ENCODE data around the gene FBXO15.

The FBXO15 gene

GRCh38 chr18:74115046-74115445 is 32.6 kb downstream of the FBXO15 start:
- DNase-seq (ENCODE audit: low spot score) (no peak), FAIRE-seq (no peak)

DNA sequence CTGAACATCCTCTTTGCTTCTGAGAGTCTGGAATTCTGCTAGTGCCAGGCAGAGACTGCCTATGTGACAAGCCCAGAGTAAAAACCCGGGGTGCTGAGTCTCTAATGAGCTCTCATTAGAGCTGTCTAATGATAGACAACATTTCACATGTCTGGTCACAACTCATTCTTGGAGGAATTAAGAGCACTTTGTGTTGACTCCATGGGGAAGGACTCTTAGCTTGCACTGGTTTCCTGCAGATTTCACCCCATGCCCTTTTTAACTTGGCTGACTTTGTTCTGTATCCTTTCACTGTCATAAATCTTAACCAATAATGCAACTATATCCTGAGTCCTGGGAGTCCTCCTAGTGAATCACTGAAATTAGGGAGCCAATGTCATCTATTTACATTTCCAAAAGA is 33.5 kb downstream of the FBXO15 start:
- no peak for FAIRE-seq
- DNase-seq (ENCODE audit: low spot score), result no peak

DNA sequence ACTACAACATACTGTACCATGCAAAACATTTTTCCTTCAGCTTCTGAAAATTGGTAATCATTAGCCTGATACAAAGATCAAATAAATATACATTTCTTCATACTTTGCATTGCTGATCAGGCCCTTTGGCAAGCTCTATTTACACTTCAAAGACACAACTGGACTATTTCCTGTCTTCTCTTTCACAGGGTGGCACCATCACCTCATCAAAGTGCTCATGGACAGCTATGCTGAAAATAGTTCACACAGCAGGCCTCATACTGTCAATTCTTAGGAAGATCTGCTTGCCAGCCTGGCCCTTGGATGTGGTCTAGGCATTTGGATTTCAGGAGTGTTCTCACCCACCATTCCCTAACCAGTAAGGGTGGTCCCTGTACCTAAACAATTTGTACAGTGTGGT is 33.9 kb downstream of the FBXO15 start:
- FAIRE-seq (no peak), DNase-seq (ENCODE audit: low spot score) (no peak)

GRCh38 chr18:74110976-74111375 is 36.7 kb downstream of the FBXO15 start:
- DNase-seq (ENCODE audit: low spot score) (no peak), FAIRE-seq (no peak)

- FAIRE-seq, result no peak
- DNase-seq (ENCODE audit: low spot score), result no peak
Measured at GRCh38 chr18:74110149-74110548, 37.5 kb downstream of the FBXO15 start.

DNA sequence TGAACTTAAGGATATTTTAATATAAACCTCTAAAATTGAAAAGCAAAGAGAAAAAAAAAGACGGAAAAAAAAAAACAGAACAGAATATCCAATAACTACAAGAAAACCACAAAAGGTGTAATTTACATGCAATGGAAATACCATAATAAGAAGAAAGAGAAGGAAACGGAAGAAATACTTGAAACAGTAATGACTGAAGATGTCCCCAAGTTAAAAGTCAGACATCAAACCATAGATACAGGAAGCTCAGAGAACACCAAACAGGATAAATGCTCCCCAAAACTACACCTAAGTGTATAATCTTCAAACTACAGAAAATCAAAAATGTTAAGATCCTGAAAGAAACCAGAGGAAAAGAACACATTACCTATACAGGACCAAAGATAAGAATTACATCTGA is 39.2 kb downstream of the FBXO15 start:
- no peak for FAIRE-seq
- no peak for DNase-seq (ENCODE audit: low spot score)

- DNase-seq (ENCODE audit: low spot score), result no peak
- no peak for FAIRE-seq
Measured at GRCh38 chr18:74097803-74098202, 49.8 kb downstream of the FBXO15 start.

GRCh38 chr18:74092922-74093321 is 54.7 kb downstream of the FBXO15 start:
- FAIRE-seq, result no peak

DNA sequence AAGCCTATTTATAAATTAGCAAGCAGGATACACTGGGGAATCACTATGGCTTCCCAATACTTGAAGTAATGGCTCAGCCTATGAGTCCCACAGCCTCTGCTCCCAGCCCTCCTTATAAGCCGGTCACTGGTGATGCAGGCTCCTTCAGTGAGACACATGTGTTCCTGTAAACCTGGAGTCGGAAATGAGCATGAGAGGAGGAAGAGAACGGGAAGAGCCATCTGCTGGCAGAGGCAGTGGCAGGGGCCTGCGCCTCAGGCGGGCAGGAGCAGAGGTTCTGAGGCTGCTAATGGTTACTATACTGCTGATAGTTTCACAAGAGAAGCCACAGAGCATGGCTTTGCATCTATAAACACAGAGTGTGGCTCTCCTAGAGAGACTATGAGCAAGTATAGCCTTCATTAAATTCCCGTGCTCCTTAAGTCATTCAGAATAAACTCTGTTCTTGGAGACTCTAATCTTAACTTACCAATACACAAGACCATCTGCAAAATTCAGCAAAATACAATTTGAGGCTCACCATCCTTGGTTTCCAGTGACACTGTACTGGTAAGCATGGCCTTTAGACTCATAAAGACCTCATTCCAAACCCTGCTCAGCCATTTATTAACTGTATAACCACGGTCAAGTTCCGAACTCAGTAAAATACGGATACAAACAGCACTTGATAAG is 63.3 kb downstream of the FBXO15 start:
- DNase-seq (ENCODE audit: low spot score) (no peak), FAIRE-seq (no peak)

More at GRCh38 chr18:74092922-74093321, 54.7 kb downstream of the FBXO15 start:
- no peak for DNase-seq (ENCODE audit: low spot score)

DNA sequence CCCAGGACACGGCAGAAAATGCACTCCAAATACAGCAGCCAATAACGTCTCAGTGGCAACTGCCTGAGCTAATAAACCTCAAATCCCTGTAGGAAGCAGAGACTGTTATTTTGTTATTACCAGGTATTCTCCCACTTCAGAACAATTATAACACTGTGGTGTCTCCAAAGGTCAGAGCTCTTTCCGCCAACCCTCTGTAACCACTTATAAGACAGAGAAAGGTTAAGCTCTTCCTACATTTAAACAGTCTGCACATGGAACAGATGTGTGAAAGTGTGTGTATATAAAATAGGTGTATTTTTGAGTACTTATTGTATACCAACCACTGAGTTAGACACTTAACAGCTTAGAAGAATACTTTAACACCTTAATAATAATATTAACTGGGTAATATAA is 64.1 kb downstream of the FBXO15 start:
- DNase-seq (ENCODE audit: low spot score) (no peak), FAIRE-seq (no peak)

DNA sequence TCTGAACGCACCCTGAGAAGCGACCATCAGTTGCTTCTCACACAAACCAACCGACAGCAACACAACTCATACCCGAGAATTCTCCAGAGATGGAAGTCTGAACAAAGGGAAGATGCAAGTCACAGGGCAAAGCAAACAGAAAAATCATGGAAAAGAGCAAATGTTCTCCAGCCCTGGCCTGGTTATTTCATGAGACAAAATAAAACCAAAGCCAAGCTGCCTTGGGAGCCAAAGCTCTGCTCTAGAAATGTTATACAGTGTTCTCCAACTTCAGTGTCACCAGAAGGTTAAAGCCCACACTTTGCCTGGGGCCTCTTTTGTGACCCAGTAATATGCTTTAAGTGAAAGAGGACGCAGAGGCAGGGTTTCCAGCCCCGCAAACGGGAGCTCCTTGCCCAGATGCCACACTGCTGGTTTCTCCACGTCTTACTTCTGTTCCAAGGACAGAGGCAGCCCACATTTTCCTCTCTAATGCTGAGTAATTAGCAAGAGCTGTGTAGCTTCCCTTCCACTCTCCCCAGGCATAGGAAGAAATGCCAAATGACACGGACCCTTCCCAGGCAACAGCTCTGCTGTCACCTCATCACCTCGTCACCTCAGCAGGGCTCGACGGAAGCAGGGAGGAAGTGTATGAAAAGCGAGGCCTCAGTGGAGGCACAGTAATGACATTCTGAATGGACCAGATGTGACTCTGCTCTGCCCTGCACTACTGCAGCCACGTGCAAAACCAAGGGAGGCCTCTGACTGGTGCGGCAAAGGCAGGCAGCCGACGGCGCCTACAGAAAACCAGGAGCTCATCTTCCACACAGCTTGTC is 64.7 kb downstream of the FBXO15 start:
- FAIRE-seq, result no peak
- no peak for DNase-seq (ENCODE audit: low spot score)

DNA sequence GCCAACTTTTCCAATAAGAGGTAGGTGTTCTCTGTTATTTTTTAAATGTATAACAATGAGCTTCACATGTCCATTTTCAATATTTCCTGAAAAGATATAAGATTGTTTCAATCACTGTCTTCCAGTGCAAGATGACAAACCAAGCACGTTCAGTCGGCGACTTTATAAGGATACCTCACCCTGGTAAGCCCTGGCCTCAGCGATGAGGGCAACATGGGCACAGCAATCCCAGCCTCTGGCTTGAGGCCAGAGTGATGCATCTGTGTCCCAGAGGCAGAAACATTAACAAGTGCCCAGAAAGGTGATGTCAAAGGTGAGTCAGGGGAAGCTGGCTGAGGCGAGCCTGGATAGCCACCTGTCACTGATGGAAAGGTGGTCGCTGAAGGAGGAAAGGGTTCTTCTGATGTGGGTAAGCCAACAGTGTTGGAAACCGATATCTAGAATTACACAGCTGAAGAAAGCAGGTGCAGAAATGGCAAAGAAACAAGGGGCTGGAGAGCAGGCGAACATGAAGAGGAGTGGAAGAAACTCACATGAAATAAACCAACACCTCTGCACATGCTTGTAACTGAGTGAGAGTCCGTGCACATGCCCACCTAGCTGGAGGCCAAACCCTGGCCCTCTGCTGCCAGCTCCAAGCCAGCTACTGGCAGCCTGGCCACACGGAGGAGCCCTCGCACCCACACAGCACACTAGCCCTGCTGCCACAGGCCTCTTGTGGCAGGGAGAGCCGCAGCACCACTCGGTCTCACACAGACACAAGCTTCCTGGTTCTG is 65.5 kb downstream of the FBXO15 start:
- FAIRE-seq (no peak), DNase-seq (ENCODE audit: low spot score) (peak; percentile 87)

DNA sequence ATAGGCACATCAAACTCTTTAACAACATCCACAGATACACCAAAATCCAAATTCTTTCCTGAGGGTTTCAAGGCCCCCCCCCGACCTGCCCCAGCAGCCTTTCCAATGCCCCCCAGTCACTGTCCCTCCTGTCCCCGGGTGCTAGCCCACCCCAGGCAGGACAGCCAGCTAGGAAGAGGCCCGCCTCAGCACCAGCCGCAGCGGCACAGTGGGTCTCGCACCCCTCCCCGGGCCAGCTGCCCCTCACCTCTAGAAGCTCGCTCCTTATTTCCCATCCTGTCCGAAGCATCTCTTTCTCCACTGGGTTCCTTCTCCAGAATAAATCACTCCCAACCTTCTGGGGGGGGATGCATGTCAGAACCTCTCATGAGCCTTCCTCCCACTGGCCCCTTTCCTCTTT is 69.4 kb downstream of the FBXO15 start:
- DNase-seq (ENCODE audit: low spot score), result no peak
- FAIRE-seq, result no peak

DNA sequence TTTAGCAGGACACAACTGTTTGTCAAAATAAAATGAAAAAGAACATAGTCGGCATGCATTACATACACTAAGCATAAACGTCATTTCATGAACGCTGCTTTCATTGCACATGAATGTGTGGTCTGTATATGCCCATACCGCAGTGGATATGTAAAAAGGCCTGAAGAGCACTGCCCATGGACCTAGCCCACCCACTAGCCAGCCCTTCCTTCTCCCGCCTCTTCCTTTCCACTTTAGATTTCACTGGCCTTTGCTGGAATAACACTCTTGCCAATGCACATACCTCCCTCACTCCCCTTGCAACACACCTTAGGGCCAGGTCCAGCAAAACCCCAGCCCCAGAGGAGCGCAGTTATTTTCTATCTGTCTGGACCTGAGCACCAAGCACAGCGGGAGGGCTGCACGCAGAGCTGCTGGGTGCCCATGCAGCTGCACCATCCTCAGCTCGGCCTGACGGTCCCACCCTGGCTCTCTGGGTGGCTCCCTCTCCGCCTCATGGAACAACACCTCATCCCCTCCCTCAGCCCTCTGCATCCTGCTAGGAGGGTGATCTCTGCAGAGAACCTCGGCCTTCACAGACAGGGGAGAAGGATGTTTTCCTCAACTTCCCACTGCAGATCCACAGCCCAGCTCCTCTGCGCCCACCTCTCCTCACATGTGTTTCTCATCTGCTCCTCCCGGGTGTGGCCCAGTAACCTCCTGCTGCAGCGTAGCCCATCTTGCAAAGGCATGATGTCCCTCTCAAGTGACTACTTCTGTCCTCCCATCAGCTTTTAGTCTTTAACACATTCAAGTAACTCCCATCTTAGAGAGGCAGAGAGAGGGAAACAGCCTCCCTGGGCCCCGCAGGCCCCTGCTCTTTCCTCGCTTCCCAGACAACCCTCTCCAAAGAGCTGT is 72.7 kb downstream of the FBXO15 start:
- DNase-seq (ENCODE audit: low spot score), result no peak
- FAIRE-seq, result no peak

GRCh38 chr18:74073957-74074667 is 73.5 kb downstream of the FBXO15 start:
- no peak for FAIRE-seq
- no peak for DNase-seq (ENCODE audit: low spot score)

- DNase-seq (ENCODE audit: low spot score), result no peak
Measured at GRCh38 chr18:74069178-74070050, 78.2 kb downstream of the FBXO15 start.

GRCh38 chr18:74068296-74068695 is 79.3 kb downstream of the FBXO15 start:
- DNase-seq (ENCODE audit: low spot score) (no peak), FAIRE-seq (no peak)

More at GRCh38 chr18:74069178-74070050, 78.2 kb downstream of the FBXO15 start:
- FAIRE-seq, result no peak

DNA sequence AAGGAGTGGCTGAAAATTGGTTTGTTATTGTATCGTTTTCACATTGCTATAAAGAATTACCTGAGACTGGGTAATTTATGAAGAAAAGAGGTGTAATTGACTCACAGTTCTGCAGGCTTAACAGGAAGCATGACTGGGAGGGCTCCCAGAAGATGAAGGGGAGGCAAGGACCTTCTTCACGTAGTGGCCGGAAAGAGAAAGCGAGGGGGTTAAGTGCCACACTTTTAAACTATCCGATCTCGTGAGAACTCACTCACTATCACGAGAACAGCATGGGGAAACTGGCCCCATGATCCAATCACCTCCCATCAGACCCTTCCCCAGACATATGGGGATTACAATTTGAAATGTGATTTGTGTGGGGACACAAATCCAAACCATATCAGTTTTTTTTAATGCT is 81.6 kb downstream of the FBXO15 start:
- FAIRE-seq (no peak), DNase-seq (ENCODE audit: low spot score) (no peak)

DNA sequence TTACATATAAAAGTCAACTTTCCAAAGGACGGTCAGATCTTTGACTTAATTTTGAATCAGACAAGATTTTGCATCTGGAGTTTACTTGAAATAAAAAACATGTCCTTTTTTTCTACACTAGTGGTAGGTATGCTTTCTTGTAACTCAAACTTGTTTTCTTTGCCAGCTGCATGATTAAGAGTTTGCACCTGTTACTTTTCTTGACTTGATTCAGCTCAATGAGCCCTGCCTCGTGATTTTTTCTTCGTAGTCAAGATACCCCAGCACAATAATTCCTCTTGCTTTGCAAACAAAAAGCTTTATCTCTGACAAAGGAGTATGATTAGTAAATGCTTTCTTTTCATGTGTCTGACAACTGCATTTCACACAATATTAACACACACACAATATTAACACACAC is 82.3 kb downstream of the FBXO15 start:
- FAIRE-seq (no peak), DNase-seq (ENCODE audit: low spot score) (no peak)

- FAIRE-seq (no peak), DNase-seq (ENCODE audit: low spot score) (no peak)
Measured at GRCh38 chr18:74064510-74064909, 83.1 kb downstream of the FBXO15 start.
